GM12864 (cell line): ENCODE measurements around the gene ALKBH5.
A peak's percentile ranks its signal among the peaks of the same experiment; 100 is the strongest.

Experiments
- DNase-seq: peaks from one replicate; pipeline ENCODE4 v3.0.0-alpha.2; 2011; ENCODE audit warnings: low read depth
- H3K4me3 ChIP-seq: 2 replicates; pipeline ENCODE4 v1.5.1; 2011; ENCODE audit warnings: mild to moderate bottlenecking, low read depth, low read length, control low read depth
- TF ChIP-seq, protein P1 (sequence below): IDR thresholded peaks from 2 replicates; pipeline ENCODE4 v1.5.1; 2011; ENCODE audit warnings: low read depth, mild to moderate bottlenecking, moderate library complexity, low read length, control low read depth, inconsistent platforms; ENCODE audit errors: missing control alignments

Gene ALKBH5

DNA sequence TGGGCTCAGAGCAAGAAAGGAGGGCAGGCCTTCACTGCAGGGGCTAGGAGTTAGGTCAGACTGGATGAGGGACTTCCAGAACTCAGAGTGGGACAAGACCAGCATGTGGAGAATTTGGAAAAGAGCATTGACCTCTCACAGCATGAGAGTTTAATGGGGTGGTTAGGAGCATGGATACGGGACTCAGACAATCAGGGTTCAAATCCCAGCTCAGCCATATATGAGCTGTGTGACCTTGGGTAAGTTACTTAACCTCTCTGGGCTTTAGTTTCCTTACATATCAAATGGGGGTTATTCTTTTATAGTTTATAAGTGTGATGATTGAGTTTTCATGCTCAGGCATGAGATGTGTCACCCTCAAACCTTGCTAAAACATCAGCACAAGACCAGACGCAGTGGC is 37.4 kb upstream of the ALKBH5 start:
- DNase-seq: no peak
- H3K4me3 ChIP-seq: no peak overlapping the region
- TF ChIP-seq, protein P1, sequence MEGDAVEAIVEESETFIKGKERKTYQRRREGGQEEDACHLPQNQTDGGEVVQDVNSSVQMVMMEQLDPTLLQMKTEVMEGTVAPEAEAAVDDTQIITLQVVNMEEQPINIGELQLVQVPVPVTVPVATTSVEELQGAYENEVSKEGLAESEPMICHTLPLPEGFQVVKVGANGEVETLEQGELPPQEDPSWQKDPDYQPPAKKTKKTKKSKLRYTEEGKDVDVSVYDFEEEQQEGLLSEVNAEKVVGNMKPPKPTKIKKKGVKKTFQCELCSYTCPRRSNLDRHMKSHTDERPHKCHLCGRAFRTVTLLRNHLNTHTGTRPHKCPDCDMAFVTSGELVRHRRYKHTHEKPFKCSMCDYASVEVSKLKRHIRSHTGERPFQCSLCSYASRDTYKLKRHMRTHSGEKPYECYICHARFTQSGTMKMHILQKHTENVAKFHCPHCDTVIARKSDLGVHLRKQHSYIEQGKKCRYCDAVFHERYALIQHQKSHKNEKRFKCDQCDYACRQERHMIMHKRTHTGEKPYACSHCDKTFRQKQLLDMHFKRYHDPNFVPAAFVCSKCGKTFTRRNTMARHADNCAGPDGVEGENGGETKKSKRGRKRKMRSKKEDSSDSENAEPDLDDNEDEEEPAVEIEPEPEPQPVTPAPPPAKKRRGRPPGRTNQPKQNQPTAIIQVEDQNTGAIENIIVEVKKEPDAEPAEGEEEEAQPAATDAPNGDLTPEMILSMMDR: no peak

DNA sequence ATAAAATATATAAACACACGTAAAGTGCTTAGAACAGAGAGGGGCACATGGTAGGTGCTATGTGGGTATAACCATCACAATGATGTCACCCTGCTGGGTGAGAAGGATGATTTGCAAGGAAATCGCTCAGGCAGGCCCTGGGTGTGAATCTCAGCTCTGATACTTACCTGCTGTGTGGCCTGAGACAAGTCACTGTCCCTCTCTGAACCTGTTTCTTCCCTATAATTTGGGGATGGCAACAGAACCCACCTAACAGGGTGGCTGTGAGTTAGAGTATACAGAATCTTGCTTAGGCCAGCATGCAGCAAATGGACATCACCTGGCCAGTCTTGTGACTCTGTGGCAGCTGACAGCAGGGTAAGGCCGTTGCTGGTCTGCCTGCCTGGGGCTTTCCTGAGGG is 36.6 kb upstream of the ALKBH5 start:
- no peak for DNase-seq
- TF ChIP-seq, protein P1: no peak
- no peak overlapping the region for H3K4me3 ChIP-seq

DNA sequence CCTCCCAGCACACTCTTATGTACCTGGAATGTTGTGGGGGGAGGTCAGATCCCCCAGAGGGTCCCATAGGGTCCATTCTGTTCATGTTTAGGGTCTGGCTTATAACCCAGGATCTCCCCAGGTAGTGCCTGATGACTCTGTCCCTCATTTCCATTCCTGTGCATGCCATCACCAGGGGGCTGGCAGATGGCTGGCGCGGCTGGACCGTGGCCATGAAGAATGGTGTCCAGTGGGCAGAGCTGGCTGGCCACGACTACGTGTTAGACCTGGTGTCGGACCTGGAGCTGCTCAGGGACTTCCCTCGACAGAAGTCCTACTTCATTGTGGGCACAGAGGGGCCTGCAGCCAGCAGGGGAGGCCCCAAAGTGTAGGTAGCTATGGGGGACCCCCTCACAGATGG is 35.0 kb upstream of the ALKBH5 start:
- TF ChIP-seq, protein P1: no peak
- DNase-seq: no peak
- H3K4me3 ChIP-seq: no peak overlapping the region

DNA sequence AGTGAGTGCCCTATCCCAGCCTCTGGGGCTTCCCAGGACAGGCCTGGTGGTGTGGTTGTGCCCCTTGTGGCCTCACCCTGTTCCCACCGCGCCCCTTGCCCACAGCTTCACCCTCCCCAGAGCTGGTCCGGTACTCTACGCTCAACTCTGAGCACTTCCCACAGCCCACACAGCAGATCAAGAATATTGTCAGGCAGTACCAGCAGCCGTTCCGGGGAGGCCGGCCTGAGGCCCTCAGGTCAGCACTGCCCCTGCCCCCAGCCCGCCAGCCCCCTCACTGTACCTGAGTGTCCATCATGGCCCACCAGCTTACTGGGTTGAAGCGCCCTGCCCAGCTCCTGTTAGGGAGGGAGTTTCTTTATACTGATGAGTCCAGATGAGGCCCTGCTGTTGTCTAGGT is 32.3 kb upstream of the ALKBH5 start:
- no peak for DNase-seq
- TF ChIP-seq, protein P1: no peak
- no peak overlapping the region for H3K4me3 ChIP-seq

DNA sequence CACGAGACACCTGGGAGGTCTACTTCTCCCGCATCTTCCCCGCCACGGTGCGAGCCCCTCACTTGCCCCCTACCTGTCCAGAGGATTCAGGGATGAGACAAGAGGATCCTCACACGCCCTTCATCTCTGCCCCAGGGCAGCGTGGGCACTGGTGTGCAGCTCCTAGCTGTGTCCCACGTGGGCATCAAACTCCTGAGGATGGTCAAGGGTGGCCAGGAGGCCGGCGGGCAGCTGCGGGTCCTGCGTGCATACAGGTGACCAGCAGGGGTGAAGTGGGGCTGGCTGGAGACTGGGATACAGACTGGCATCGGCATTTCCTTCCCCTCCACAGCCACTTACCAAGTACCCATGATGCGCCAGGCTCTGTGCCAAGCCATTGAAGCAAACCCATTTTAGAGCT is 28.4 kb upstream of the ALKBH5 start:
- DNase-seq: no peak
- TF ChIP-seq, protein P1: no peak
- H3K4me3 ChIP-seq: no peak overlapping the region

DNA sequence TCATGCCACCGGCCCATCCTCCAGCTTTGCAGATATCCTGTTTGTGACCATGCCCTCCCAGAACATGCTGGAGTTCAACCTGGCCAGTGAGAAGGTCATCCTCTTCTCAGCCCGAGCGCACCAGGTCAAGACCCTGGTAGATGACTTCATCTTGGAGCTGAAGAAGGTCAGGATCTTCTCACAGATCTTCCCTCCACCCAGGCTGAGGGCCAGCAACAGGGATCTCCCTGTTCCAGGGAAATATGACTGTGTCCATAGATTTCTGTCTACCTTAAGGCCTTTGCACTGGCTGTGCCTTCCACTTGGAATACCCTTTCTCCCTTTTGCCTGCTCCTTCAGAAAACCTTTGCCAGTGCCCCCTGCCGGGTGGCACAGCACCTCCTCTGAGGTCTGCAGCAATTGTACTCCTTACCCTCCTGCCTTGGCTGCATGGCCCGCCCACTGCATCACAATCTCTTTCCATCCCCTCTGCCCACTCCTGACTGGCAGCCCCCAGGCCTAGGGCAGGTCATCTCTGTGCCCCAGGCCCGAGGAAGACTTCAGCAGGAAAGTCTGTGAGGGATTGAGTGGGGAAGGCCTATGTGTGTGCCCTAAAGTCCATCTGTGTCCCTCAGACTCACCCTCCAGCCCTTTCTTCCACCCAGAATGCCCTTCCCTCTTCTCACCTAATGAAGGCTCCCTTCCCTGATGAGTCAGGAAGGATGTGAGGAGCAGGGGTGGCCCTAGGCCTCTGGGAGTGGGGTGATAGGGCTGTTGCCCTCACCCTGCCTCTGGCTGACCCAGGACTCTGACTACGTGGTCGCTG is 27.3 kb upstream of the ALKBH5 start:
- no peak for DNase-seq
- TF ChIP-seq, protein P1: peak; percentile 12
- H3K4me3 ChIP-seq: no peak overlapping the region

DNA sequence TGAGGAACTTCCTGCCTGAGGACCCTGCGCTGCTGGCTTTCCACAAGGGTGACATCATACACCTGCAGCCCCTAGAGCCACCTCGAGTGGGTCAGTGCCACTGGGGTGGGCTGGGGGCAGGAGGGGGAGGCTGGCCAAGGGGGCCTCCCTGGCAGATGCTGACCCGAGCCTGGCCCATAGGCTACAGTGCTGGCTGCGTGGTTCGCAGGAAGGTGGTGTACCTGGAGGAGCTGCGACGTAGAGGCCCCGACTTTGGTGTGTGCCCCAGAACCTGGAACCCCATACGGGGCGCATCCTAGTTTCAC is 26.7 kb upstream of the ALKBH5 start:
- H3K4me3 ChIP-seq: no peak overlapping the region
- no peak for DNase-seq
- TF ChIP-seq, protein P1: no peak
